ENCODE results near the gene THSD7B. TPM values are rescaled to one million over a fixed set of nuclear protein-coding genes. Genes with fewer than 3 reads are reported as not detected.

Gene THSD7B
- total RNA-seq, 1 donor, result 0.36 TPM

DNA sequence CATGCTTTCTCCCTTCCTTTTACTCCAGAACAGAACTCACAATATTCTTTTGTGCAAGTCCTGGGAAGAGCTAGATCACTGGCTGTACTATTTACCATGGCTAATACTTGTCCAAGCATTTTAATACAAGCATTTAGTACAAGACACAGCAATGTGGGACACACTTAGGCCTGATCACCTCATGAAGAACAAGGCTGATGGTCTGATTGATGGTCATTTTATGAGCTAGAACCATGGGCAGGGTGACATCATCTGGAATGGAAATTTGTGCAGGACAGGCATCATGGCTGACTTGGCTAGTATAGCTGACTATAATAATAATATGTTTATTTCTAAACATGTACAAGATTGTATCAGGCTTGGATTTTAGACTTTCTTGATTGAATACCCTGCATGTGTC lies 824.8 kb downstream of the THSD7B start:
- DNase-seq (ENCODE audit: low read depth), result no peak
- TF ChIP-seq, protein P1, sequence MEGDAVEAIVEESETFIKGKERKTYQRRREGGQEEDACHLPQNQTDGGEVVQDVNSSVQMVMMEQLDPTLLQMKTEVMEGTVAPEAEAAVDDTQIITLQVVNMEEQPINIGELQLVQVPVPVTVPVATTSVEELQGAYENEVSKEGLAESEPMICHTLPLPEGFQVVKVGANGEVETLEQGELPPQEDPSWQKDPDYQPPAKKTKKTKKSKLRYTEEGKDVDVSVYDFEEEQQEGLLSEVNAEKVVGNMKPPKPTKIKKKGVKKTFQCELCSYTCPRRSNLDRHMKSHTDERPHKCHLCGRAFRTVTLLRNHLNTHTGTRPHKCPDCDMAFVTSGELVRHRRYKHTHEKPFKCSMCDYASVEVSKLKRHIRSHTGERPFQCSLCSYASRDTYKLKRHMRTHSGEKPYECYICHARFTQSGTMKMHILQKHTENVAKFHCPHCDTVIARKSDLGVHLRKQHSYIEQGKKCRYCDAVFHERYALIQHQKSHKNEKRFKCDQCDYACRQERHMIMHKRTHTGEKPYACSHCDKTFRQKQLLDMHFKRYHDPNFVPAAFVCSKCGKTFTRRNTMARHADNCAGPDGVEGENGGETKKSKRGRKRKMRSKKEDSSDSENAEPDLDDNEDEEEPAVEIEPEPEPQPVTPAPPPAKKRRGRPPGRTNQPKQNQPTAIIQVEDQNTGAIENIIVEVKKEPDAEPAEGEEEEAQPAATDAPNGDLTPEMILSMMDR (IDR thresholded peaks at IDR 0.05; ENCODE audit: insufficient read depth, low read length), result no peak
- H3K4me3 ChIP-seq (ENCODE audit: low read depth, low read length), result no peak overlapping the region

GRCh38 chr2:137607722-137608318 lies 842.5 kb downstream of the THSD7B start:
- no peak overlapping the region for H3K4me3 ChIP-seq (ENCODE audit: low read depth, low read length)
- no peak for DNase-seq (ENCODE audit: low read depth)
- TF ChIP-seq, protein P1 (IDR thresholded peaks at IDR 0.05; ENCODE audit: insufficient read depth, low read length), result no peak

GRCh38 chr2:137638932-137639331 lies 873.6 kb downstream of the THSD7B start:
- H3K4me3 ChIP-seq (ENCODE audit: low read depth, low read length), result no peak overlapping the region
- no peak for DNase-seq (ENCODE audit: low read depth)
- TF ChIP-seq, protein P1 (IDR thresholded peaks at IDR 0.05; ENCODE audit: insufficient read depth, low read length), result no peak

GRCh38 chr2:137644731-137645130 lies 879.4 kb downstream of the THSD7B start:
- TF ChIP-seq, protein P1 (IDR thresholded peaks at IDR 0.05; ENCODE audit: insufficient read depth, low read length), result no peak
- H3K4me3 ChIP-seq (ENCODE audit: low read depth, low read length), result no peak overlapping the region
- DNase-seq (ENCODE audit: low read depth), result no peak

DNA sequence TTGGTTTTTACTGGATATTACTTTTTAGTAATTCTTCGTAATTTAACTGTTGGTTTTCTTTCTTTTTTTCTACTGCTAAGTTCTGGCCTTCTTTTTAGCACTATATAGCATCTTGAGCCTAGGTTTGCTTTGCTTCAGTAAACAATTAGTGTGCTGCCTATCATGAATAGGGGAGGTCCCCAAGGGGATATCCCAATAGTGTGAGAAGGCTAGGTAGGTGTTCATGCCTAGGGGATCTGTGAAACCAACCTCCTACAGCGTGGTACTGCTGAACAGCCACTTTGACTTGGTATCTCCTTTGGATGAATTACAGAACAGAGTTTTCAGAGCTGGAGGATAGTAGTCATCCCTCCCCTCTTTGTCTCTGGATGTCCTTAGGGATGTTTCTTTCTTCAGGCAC lies 888.7 kb downstream of the THSD7B start:
- no peak for DNase-seq (ENCODE audit: low read depth)
- no peak overlapping the region for H3K4me3 ChIP-seq (ENCODE audit: low read depth, low read length)
- TF ChIP-seq, protein P1 (IDR thresholded peaks at IDR 0.05; ENCODE audit: insufficient read depth, low read length), result no peak

DNA sequence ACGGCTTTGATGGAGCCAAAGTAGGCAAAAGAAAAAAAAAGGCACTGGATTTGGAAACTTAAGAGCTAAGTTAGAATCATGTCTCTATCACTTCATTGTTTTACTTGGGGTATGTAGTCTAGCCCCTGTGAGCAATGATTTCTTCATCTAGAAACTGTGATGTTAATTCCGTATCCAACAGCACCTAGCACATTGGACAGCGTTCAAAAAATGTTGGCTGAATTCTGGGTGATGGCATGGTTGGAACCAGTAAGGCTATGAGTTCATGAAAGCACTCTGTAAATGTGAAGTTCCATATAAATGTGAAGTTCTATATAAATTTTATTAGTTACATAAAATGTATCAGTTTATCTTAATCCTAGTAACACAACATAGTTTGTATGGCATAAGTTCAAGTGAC lies 890.5 kb downstream of the THSD7B start:
- TF ChIP-seq, protein P1 (IDR thresholded peaks at IDR 0.05; ENCODE audit: insufficient read depth, low read length), result no peak
- no peak for DNase-seq (ENCODE audit: low read depth)
- H3K4me3 ChIP-seq (ENCODE audit: low read depth, low read length), result no peak overlapping the region

- no peak overlapping the region for H3K4me3 ChIP-seq (ENCODE audit: low read depth, low read length)
- DNase-seq (ENCODE audit: low read depth), result no peak
- TF ChIP-seq, protein P1 (IDR thresholded peaks at IDR 0.05; ENCODE audit: insufficient read depth, low read length), result no peak
Observed at GRCh38 chr2:137658433-137658832, 893.1 kb downstream of the THSD7B start.

Measured in fibroblast of the aortic adventitia (primary cell).